Neuronal stem cell (in vitro differentiated cells): Measurements from ENCODE around the gene ATG9A.

Experiments used
- DNase-seq: peaks from one replicate; pipeline ENCODE4 v3.0.0-alpha.2; 2013; ENCODE audit warnings: low spot score
- H2AFZ ChIP-seq: one replicate; pipeline ENCODE4 v1.6.1; 2013; ENCODE audit warnings: mild to moderate bottlenecking, low read length, inconsistent platforms
- H2AK5ac ChIP-seq: 2 replicates; pipeline ENCODE4 v1.6.1; 2013; ENCODE audit warnings: low read depth, mild to moderate bottlenecking, inconsistent platforms, low read length, moderate library complexity, mixed read lengths
- H2BK120ac ChIP-seq: 2 replicates; pipeline ENCODE4 v1.6.1; 2013; ENCODE audit warnings: low read depth, mild to moderate bottlenecking, inconsistent platforms, low read length, moderate library complexity, mixed read lengths
- H2BK12ac ChIP-seq: one replicate; pipeline ENCODE4 v1.6.1; 2013; ENCODE audit warnings: low read length, inconsistent platforms
- H2BK15ac ChIP-seq: 2 replicates; pipeline ENCODE4 v1.6.1; 2013; ENCODE audit warnings: mild to moderate bottlenecking, low read length, inconsistent platforms, mixed read lengths
- H2BK5ac ChIP-seq: one replicate; pipeline ENCODE4 v1.6.1; 2013; ENCODE audit warnings: inconsistent platforms, mild to moderate bottlenecking, low read length, moderate library complexity
- H3K14ac ChIP-seq: one replicate; pipeline ENCODE4 v1.6.1; 2013; ENCODE audit warnings: low read length, inconsistent platforms
- H3K18ac ChIP-seq: 2 replicates; pipeline ENCODE4 v1.6.1; 2013; ENCODE audit warnings: low read length, inconsistent platforms
- H3K23ac ChIP-seq: 2 replicates; pipeline ENCODE4 v1.6.1; 2013; ENCODE audit warnings: low read depth, mild to moderate bottlenecking, mixed read lengths, low read length, inconsistent platforms; ENCODE audit not compliant: poor library complexity
- H3K27ac ChIP-seq: replicated peaks from 3 replicates; pipeline ENCODE4 v1.5.1; 2013; ENCODE audit warnings: low read length, inconsistent platforms
- H3K27me3 ChIP-seq, 3 experiments: 2 replicates each; pipeline ENCODE4 v1.6.1; 2013; ENCODE audit warnings: low read length in 3 of 3, mild to moderate bottlenecking in 2 of 3, inconsistent platforms in 1 of 3, low read depth in 1 of 3, mixed read lengths in 1 of 3, moderate library complexity in 1 of 3; ENCODE audit not compliant: control insufficient read depth in 3 of 3, insufficient read depth in 3 of 3
- H3K36me3 ChIP-seq, 2 donors: replicated peaks in 1 of 2; 2 replicates each; pipeline ENCODE4 v1.6.1; 2013; ENCODE audit warnings: low read length in 2 of 2; ENCODE audit not compliant: control insufficient read depth in 2 of 2, insufficient read depth in 2 of 2
- H3K4ac ChIP-seq: 2 replicates; pipeline ENCODE4 v1.6.1; 2013; ENCODE audit warnings: inconsistent platforms, mild to moderate bottlenecking, low read length, moderate library complexity
- H3K4me1 ChIP-seq, 2 donors: 1 replicate in 1 of 2; 2 replicates in 1 of 2; pipeline ENCODE4 v1.6.1; 2013; ENCODE audit warnings: low read length in 2 of 2, low read depth in 1 of 2; ENCODE audit not compliant: control insufficient read depth in 2 of 2, insufficient read depth in 1 of 2
- H3K4me2 ChIP-seq: one replicate; pipeline ENCODE4 v1.6.1; 2013; ENCODE audit warnings: mild to moderate bottlenecking, low read length, inconsistent platforms; ENCODE audit not compliant: insufficient read depth, poor library complexity, severe bottlenecking
- H3K4me3 ChIP-seq, 2 donors: 2 replicates each; pipeline ENCODE4 v1.5.1; 2013; ENCODE audit warnings: low read length in 2 of 2, mild to moderate bottlenecking in 2 of 2, inconsistent platforms in 1 of 2, moderate library complexity in 1 of 2
- H3K79me1 ChIP-seq: one replicate; pipeline ENCODE4 v1.6.1; 2013; ENCODE audit warnings: low read depth, mild to moderate bottlenecking, inconsistent platforms, low read length, moderate library complexity
- H3K9ac ChIP-seq: one replicate; pipeline ENCODE4 v1.6.1; 2013; ENCODE audit warnings: mild to moderate bottlenecking, low read depth, low read length, inconsistent platforms; ENCODE audit not compliant: poor library complexity
- H3K9me3 ChIP-seq, 2 donors: replicated peaks in 1 of 2; 2 replicates each; pipeline versions ENCODE3 to v1.6.1; 2013; ENCODE audit warnings: low read length in 2 of 2, mild to moderate bottlenecking in 2 of 2, inconsistent platforms in 1 of 2, low read depth in 1 of 2, mixed read lengths in 1 of 2, moderate library complexity in 1 of 2; ENCODE audit not compliant: control insufficient read depth in 2 of 2, insufficient read depth in 1 of 2
- H4K8ac ChIP-seq: one replicate; pipeline ENCODE4 v1.6.1; 2013; ENCODE audit warnings: low read depth, mild to moderate bottlenecking, inconsistent platforms, low read length, moderate library complexity
- H4K91ac ChIP-seq: one replicate; pipeline ENCODE4 v1.6.1; 2013; ENCODE audit warnings: low read length, low read depth, mild to moderate bottlenecking, inconsistent platforms; ENCODE audit not compliant: poor library complexity
- WGBS, 2 donors: extraction: QIAGEN DNeasy Blood & Tissue Kit; methylation state at CpG; one replicate each; pipeline ENCODE4 v1.1.7; 2013; ENCODE audit warnings: missing lambda C conversion rate in 2 of 2, mixed read lengths in 1 of 2; ENCODE audit not compliant: insufficient read length in 2 of 2, insufficient replicate concordance in 1 of 2; ENCODE audit errors: extremely low coverage in 2 of 2; 5-methylcytosine and 5-hydroxymethylcytosine counted together

The ATG9A gene

GRCh38 chr2:219197388-219197787 lies 32.0 kb downstream of the ATG9A start:
- no peaks in the 10 kb centered on the region for H3K36me3 ChIP-seq
- no peak overlapping the region for H3K14ac ChIP-seq
- no peak overlapping the region for H3K4me2 ChIP-seq
- H2BK5ac ChIP-seq: no peak overlapping the region
- no CpG with 5 or more reads among the region's 1 CpG for WGBS, 2 donors
- no peak overlapping the region for H3K9ac ChIP-seq
- no peak overlapping the region for H3K18ac ChIP-seq
- no peak overlapping the region for H2AK5ac ChIP-seq
- H3K4me3 ChIP-seq: no peak overlapping the region
- H2BK12ac ChIP-seq: no peak overlapping the region
- H3K79me1 ChIP-seq: no peaks in the 10 kb centered on the region
- DNase-seq: no peak
- peaks cover 0 to 2% (median 0%) of the 10 kb centered on the region in 3 experiments for H3K27me3 ChIP-seq
- no peak overlapping the region for H2BK15ac ChIP-seq
- H3K23ac ChIP-seq: no peak overlapping the region
- no peak overlapping the region for H2BK120ac ChIP-seq
- H2AFZ ChIP-seq: no peak overlapping the region
- H3K4ac ChIP-seq: no peak overlapping the region
- peaks cover 0 to 2% of the 10 kb centered on the region in 2 donors for H3K4me1 ChIP-seq
- no peaks in the 10 kb centered on the region for H3K9me3 ChIP-seq
- H3K27ac ChIP-seq: no peak overlapping the region
- H4K8ac ChIP-seq: no peak overlapping the region
- no peak overlapping the region for H4K91ac ChIP-seq

GRCh38 chr2:219186754-219187456 lies 42.5 kb downstream of the ATG9A start:
- Histone ChIP-seq H2BK5ac (no peak overlapping the region), H3K27ac (no peak overlapping the region), H3K9me3 (no peaks in the 10 kb centered on the region), H3K18ac (no peak overlapping the region), H2AK5ac (no peak overlapping the region), H3K4me3 (no peak overlapping the region), H3K36me3 (peaks cover 14 to 26% of the 10 kb centered on the region in 2 donors), H3K4ac (no peak overlapping the region), H3K79me1 (no peaks in the 10 kb centered on the region), H4K91ac (no peak overlapping the region), H3K9ac (no peak overlapping the region), H3K14ac (no peak overlapping the region), H4K8ac (no peak overlapping the region), H2BK15ac (no peak overlapping the region), H2AFZ (no peak overlapping the region), H2BK12ac (no peak overlapping the region), H3K27me3 (no peaks in the 10 kb centered on the region), H3K23ac (no peak overlapping the region), H3K4me1 (no peaks in the 10 kb centered on the region), H2BK120ac (no peak overlapping the region), H3K4me2 (no peak overlapping the region)
- DNase-seq: no peak
- no CpG with 5 or more reads among the region's 7 CpGs for WGBS, 2 donors

- WGBS, 2 donors: no CpG with 5 or more reads among the region's 2 CpGs
- no peaks in the 10 kb centered on the region for H3K79me1 ChIP-seq
- no peaks in the 10 kb centered on the region for H3K4me1 ChIP-seq
- no peak for DNase-seq
- H3K9ac ChIP-seq: no peak overlapping the region
- H2BK120ac ChIP-seq: no peak overlapping the region
- H3K4me2 ChIP-seq: no peak overlapping the region
- H3K23ac ChIP-seq: no peak overlapping the region
- no peak overlapping the region for H3K4ac ChIP-seq
- no peak overlapping the region for H2AK5ac ChIP-seq
- H2AFZ ChIP-seq: no peak overlapping the region
- H3K4me3 ChIP-seq: no peak overlapping the region
- no peak overlapping the region for H3K14ac ChIP-seq
- no peaks in the 10 kb centered on the region for H3K9me3 ChIP-seq
- H3K27ac ChIP-seq: no peak overlapping the region
- H4K8ac ChIP-seq: no peak overlapping the region
- peaks cover 33 to 52% of the 10 kb centered on the region in 2 donors for H3K36me3 ChIP-seq
- no peak overlapping the region for H2BK15ac ChIP-seq
- H2BK12ac ChIP-seq: no peak overlapping the region
- no peak overlapping the region for H2BK5ac ChIP-seq
- no peak overlapping the region for H3K18ac ChIP-seq
- H4K91ac ChIP-seq: no peak overlapping the region
- no peaks in the 10 kb centered on the region for H3K27me3 ChIP-seq
These were observed 45.3 kb downstream of the ATG9A start for GRCh38 chr2:219184121-219184520.

GRCh38 chr2:219183151-219183772 lies 46.2 kb downstream of the ATG9A start:
- peaks cover 5 to 6% of the 10 kb centered on the region in 2 donors for H3K4me1 ChIP-seq
- H3K18ac ChIP-seq: no peak overlapping the region
- H4K91ac ChIP-seq: no peak overlapping the region
- no peak overlapping the region for H4K8ac ChIP-seq
- H2BK120ac ChIP-seq: no peak overlapping the region
- WGBS, 2 donors: no CpG with 5 or more reads among the region's 6 CpGs
- no peak overlapping the region for H2BK5ac ChIP-seq
- H3K9me3 ChIP-seq: no peaks in the 10 kb centered on the region
- no peaks in the 10 kb centered on the region for H3K27me3 ChIP-seq
- no peak overlapping the region for H2AK5ac ChIP-seq
- H2AFZ ChIP-seq: no peak overlapping the region
- H3K4me3 ChIP-seq: no peak overlapping the region
- no peak overlapping the region for H3K27ac ChIP-seq
- no peak for DNase-seq
- H3K4ac ChIP-seq: no peak overlapping the region
- no peak overlapping the region for H3K23ac ChIP-seq
- H3K36me3 ChIP-seq: peaks cover 33 to 52% of the 10 kb centered on the region in 2 donors
- no peak overlapping the region for H3K9ac ChIP-seq
- H3K79me1 ChIP-seq: peaks cover 1% of the 10 kb centered on the region
- H3K4me2 ChIP-seq: no peak overlapping the region
- no peak overlapping the region for H3K14ac ChIP-seq
- H2BK12ac ChIP-seq: no peak overlapping the region
- no peak overlapping the region for H2BK15ac ChIP-seq
